ENCODE measurements around the gene SLAMF7.

SLAMF7 gene

GRCh38 chr1:160742428-160743127 lies 3.5 kb downstream of the SLAMF7 start:
- CTCF ChIA-PET, result no interaction called here
- no peak overlapping the region for H3K4me3 ChIP-seq (ENCODE audit: low read depth, low read length)
- TF ChIP-seq CTCF (IDR thresholded peaks at IDR 0.05; ENCODE audit: insufficient read depth, low read length, missing control alignments), result no peak
- POLR2A ChIA-PET, result no interaction called here
- no peak for DNase-seq (ENCODE audit: low read depth, low spot score)

- TF ChIP-seq CTCF (IDR thresholded peaks at IDR 0.05; ENCODE audit: insufficient read depth, low read length, missing control alignments), result no peak
- POLR2A ChIA-PET, result no interaction called here
- DNase-seq (ENCODE audit: low read depth, low spot score), result no peak
- CTCF ChIA-PET, result no interaction called here
- H3K4me3 ChIP-seq (ENCODE audit: low read depth, low read length), result no peak overlapping the region
These were observed 4.2 kb downstream of the SLAMF7 start for GRCh38 chr1:160743266-160743665.

- DNase-seq (ENCODE audit: low read depth, low spot score), result no peak
- CTCF ChIA-PET, result no interaction called here
- POLR2A ChIA-PET, result no interaction called here
- H3K4me3 ChIP-seq (ENCODE audit: low read depth, low read length), result no peak overlapping the region
- TF ChIP-seq CTCF (IDR thresholded peaks at IDR 0.05; ENCODE audit: insufficient read depth, low read length, missing control alignments), result no peak
These were observed 5.3 kb downstream of the SLAMF7 start for GRCh38 chr1:160744199-160744851.

DNA sequence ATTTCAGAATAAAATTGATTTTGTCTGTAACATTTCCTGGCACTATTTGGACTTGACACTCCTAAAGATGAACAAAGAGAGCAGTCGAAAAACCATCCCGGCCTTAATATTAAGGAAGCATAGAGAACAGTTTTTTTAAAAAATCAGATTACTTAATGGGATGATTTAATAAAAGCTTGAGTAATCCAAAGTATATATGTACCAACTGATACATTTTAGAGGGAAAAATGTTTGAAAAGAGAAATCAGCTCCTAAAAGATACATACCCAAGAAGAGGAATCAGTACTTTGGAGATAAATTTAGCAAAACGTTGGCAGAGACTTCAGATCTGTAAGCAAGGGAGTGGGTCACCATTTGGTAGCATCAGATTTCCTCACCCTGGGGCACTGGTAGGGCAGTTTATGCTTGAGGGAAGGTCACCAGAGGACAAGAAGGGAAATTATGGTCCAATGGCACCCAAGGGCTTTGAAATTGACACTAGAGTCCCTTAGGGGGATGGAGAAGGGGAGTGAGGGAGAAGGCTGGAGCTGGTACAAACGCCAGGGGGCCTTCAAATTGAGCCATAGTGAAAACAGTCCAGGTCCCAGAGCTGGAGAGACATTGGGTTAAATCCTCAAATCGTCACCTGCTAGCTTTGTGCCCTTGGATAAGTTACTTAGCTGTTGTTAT lies 5.9 kb downstream of the SLAMF7 start:
- CTCF ChIA-PET, result interaction anchor here (0.5 kb wide), 1 partner anchor 352 kb away, joined by 3 read pairs; no protein-coding TSS in a partner anchor
- no peak for DNase-seq (ENCODE audit: low read depth, low spot score)
- no peak overlapping the region for H3K4me3 ChIP-seq (ENCODE audit: low read depth, low read length)
- TF ChIP-seq CTCF (IDR thresholded peaks at IDR 0.05; ENCODE audit: insufficient read depth, low read length, missing control alignments), result no peak
- POLR2A ChIA-PET, result no interaction called here

DNA sequence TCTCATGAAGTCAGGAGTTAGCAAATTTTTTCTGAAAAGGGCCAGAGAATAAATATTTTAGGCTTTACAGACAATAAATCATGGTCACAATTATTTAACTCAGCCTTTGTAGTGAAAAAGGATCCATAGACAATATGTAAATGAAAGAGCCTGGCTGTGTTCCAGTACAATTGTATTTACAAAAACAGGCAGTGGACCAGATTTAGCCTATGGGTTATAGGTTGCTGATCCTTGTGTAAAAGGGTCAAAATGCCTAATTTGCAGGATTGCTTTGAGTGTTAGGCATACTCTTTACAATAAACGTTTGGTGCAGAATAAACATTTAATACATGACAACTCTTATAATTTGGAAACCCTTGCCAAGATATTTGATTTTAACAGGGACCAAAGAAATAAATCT lies 6.5 kb downstream of the SLAMF7 start:
- no peak for TF ChIP-seq CTCF (IDR thresholded peaks at IDR 0.05; ENCODE audit: insufficient read depth, low read length, missing control alignments)
- no peak overlapping the region for H3K4me3 ChIP-seq (ENCODE audit: low read depth, low read length)
- DNase-seq (ENCODE audit: low read depth, low spot score), result no peak
- ChIA-PET POLR2A (no interaction called here), CTCF (no interaction called here)

DNA sequence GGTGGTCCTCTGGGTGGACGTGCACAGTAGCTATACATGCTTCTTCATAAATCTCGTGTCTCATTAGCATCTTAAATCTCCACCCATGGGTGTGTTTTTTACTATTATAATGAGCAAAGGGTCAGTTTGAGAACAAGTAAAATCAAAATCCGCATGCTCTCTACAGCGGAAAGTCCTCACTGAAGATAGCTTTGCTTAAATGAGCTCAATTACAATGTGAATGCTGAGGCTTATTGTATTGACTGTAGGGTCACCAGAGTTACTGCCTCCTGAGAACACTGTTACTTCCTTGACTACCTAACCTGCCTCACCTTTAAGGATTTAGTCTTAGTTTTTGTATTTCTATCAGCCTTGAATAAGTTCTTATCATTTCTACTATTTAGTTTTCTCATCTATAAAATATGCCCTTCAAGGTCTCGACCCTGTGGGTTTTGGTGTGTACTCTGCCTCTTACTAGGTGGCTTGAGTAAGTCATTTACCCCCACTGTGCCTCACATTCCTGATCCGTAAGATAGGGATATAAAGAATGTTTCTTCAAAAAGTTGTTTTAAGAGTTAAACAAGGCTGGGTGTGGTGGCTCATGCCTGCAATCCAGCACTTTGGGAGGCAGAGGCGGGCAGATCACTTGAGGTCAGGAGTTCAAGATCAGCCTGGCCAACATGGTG lies 7.9 kb downstream of the SLAMF7 start:
- POLR2A ChIA-PET, result no interaction called here
- CTCF ChIA-PET, result no interaction called here
- H3K4me3 ChIP-seq (ENCODE audit: low read depth, low read length), result no peak overlapping the region
- no peak for DNase-seq (ENCODE audit: low read depth, low spot score)
- TF ChIP-seq CTCF (IDR thresholded peaks at IDR 0.05; ENCODE audit: insufficient read depth, low read length, missing control alignments), result no peak
